ENCODE data around the gene DISC1. TPM values are rescaled to one million over a fixed set of nuclear protein-coding genes. Genes with fewer than 3 reads are reported as not detected.

Gene DISC1
- total and polyA plus RNA-seq, 2 of the 13 experiments (the other 11 are each of a cell fraction or from before 2014, with no cell fraction given): 4.2 to 4.6 TPM

DNA sequence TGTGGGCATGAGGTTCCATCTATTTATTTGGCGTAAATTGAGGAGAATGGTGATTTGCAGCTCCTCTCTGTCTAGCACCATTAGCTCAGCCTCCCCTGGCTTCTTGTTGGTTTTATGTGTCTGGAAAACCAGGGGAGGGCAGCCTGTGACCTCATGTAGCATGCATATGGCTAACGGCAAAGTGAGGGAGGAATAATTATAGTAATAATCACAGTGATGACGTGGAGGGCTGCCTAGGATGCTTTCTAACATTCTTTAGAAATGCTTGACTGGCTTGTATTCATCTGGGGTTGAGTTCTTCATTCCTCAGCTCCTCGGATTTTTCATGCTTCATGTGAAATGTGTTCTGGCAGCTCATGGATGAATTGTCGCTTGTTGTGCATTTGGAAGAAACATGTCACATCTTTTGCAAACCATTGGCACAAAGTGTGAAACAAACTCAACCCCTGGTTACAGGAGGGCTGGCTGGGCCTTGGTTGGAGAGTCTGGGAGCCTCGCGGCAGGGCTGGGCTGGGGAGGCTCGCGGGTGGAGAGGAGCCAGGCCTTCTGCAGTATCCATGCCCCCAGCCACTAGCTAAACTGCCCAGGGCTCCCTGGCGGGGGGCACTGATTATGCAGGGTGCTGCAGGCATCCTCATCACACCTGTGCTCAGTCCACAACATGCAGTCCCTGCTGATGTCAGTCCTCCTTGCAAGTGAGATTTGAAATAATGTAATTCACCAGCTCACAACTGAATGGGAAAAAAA, 149.6 kb downstream of the DISC1 start:
- Histone ChIP-seq H3K9me3 (ENCODE audit: low read length) (no peaks in the 10 kb centered on the region), H3K4me2 (ENCODE audit: low read depth, low read length) (no peak overlapping the region), H3K4me3 (replicated peaks in 1 of 3; ENCODE audit: insufficient read depth in 1 of 3, low read depth in 2 of 3, low read length in 3 of 3) (no peak overlapping the region), H3K9ac (ENCODE audit: insufficient read depth, low read depth, low read length) (no peak overlapping the region), H3K27ac (ENCODE audit: extremely low read length, insufficient read depth, low read length) (no peak overlapping the region), H4K20me1 (ENCODE audit: insufficient read depth, low read length) (no peaks in the 10 kb centered on the region), H3K4me1 (ENCODE audit: insufficient read depth, low read length) (no peaks in the 10 kb centered on the region), H3K79me2 (ENCODE audit: insufficient read depth, low read length) (no peaks in the 10 kb centered on the region), H2AFZ (ENCODE audit: low read length) (no peak overlapping the region), H3K27me3 (ENCODE audit: control insufficient read depth in 1 of 2, insufficient read depth in 2 of 2, low read length in 2 of 2) (no peaks in the 10 kb centered on the region), H3K36me3 (replicated peaks in 1 of 2; ENCODE audit: control insufficient read depth in 1 of 2, insufficient read depth in 2 of 2, low read length in 2 of 2) (peaks cover 2 to 3% of the 10 kb centered on the region in 2 experiments; a peak in 2 of 5 replicates)
- in situ Hi-C loops (cut with HindIII; ENCODE audit: extremely low pct_ligation_motif_present, low pct_unique_long_range_greater_than_20kb): no loop called here
- DNase-seq (ENCODE audit: low spot score) (no peak), ATAC-seq (no peak), FAIRE-seq (no peak)
- intact Hi-C loops (cut with micrococcal nuclease; ENCODE audit: unreplicated experiment): no loop called here
- no TSS peak for BruUV-seq (replicated peaks)
- TF ChIP-seq CC2D1A (CRISPR knock-in tag; IDR thresholded peaks at IDR 0.05) (no peak), ZKSCAN1 (IDR thresholded peaks at IDR 0.05; ENCODE audit: low read length) (no peak), ZNF354B (CRISPR knock-in tag; IDR thresholded peaks at IDR 0.05) (no peak), EEA1 (CRISPR knock-in tag; IDR thresholded peaks at IDR 0.05; ENCODE audit: borderline replicate concordance) (no peak)
- TF ChIP-seq, protein P1, sequence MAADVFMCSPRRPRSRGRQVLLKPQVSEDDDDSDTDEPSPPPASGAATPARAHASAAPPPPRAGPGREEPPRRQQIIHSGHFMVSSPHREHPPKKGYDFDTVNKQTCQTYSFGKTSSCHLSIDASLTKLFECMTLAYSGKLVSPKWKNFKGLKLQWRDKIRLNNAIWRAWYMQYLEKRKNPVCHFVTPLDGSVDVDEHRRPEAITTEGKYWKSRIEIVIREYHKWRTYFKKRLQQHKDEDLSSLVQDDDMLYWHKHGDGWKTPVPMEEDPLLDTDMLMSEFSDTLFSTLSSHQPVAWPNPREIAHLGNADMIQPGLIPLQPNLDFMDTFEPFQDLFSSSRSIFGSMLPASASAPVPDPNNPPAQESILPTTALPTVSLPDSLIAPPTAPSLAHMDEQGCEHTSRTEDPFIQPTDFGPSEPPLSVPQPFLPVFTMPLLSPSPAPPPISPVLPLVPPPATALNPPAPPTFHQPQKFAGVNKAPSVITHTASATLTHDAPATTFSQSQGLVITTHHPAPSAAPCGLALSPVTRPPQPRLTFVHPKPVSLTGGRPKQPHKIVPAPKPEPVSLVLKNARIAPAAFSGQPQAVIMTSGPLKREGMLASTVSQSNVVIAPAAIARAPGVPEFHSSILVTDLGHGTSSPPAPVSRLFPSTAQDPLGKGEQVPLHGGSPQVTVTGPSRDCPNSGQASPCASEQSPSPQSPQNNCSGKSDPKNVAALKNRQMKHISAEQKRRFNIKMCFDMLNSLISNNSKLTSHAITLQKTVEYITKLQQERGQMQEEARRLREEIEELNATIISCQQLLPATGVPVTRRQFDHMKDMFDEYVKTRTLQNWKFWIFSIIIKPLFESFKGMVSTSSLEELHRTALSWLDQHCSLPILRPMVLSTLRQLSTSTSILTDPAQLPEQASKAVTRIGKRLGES (CRISPR knock-in tag; IDR thresholded peaks at IDR 0.05; ENCODE audit: borderline replicate concordance): no peak
- POLR2A ChIA-PET: no interaction called here
- WGBS (ENCODE audit: low lambda C conversion rate): 87% methylated on average over 5 of the region's 10 CpGs
- CTCF ChIA-PET (ENCODE audit: low intra/inter-chr PET ratio, low total read pairs): no interaction called here

DNA sequence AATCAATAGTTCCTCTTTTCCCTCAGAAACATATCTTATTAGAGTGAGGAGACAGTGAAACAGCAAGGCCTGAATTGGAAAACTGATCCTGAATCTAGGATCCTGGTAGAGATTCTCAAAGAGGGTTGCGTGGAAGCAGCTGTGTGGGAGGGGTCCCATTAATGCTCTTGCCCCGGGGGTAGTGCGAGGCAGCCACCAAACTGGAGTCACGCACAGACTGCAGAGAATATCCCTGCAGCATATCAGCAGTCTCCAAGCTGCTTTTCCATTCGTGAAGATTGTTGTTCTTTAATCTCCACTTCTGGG, 150.1 kb downstream of the DISC1 start:
- CTCF ChIA-PET (ENCODE audit: low intra/inter-chr PET ratio, low total read pairs): no interaction called here
- H3K9me3 ChIP-seq (ENCODE audit: low read length): no peaks in the 10 kb centered on the region
- no peak overlapping the region for H3K27ac ChIP-seq (ENCODE audit: extremely low read length, insufficient read depth, low read length)
- H3K4me2 ChIP-seq (ENCODE audit: low read depth, low read length): no peak overlapping the region
- in situ Hi-C loops (cut with HindIII; ENCODE audit: extremely low pct_ligation_motif_present, low pct_unique_long_range_greater_than_20kb) (no loop called here), intact Hi-C loops (cut with micrococcal nuclease; ENCODE audit: unreplicated experiment) (no loop called here)
- no peaks in the 10 kb centered on the region for H3K4me1 ChIP-seq (ENCODE audit: insufficient read depth, low read length)
- no TSS peak for BruUV-seq (replicated peaks)
- H2AFZ ChIP-seq (ENCODE audit: low read length): no peak overlapping the region
- no peak for TF ChIP-seq ZBTB21 (CRISPR knock-in tag; IDR thresholded peaks at IDR 0.05)
- no peak for TF ChIP-seq ZNF343 (CRISPR knock-in tag; IDR thresholded peaks at IDR 0.05)
- TF ChIP-seq ZNF652 (CRISPR knock-in tag; IDR thresholded peaks at IDR 0.05; ENCODE audit: borderline replicate concordance, low read depth): no peak
- TF ChIP-seq ZSCAN12 (CRISPR knock-in tag; IDR thresholded peaks at IDR 0.05): no peak
- no peaks in the 10 kb centered on the region for H4K20me1 ChIP-seq (ENCODE audit: insufficient read depth, low read length)
- H3K9ac ChIP-seq (ENCODE audit: insufficient read depth, low read depth, low read length): no peak overlapping the region
- POLR2A ChIA-PET: no interaction called here
- FAIRE-seq: no peak
- H3K27me3 ChIP-seq (ENCODE audit: control insufficient read depth in 1 of 2, insufficient read depth in 2 of 2, low read length in 2 of 2): no peaks in the 10 kb centered on the region
- DNase-seq (ENCODE audit: low spot score): no peak
- H3K4me3 ChIP-seq (replicated peaks in 1 of 3; ENCODE audit: insufficient read depth in 1 of 3, low read depth in 2 of 3, low read length in 3 of 3): no peak overlapping the region
- no peak for ATAC-seq
- 88% methylated on average over 5 of the region's 5 CpGs for WGBS (ENCODE audit: low lambda C conversion rate)
- no peaks in the 10 kb centered on the region for H3K79me2 ChIP-seq (ENCODE audit: insufficient read depth, low read length)
- H3K36me3 ChIP-seq (replicated peaks in 1 of 2; ENCODE audit: control insufficient read depth in 1 of 2, insufficient read depth in 2 of 2, low read length in 2 of 2): peaks cover 2 to 3% of the 10 kb centered on the region in 2 experiments; a peak in 2 of 5 replicates
